ENCODE measurements around the gene KCNC1. TPM values are rescaled to one million over a fixed set of nuclear protein-coding genes. Genes with fewer than 3 reads are reported as not detected.

Gene KCNC1
- total RNA-seq, 1 donor from 2014 or later, result not detected

- intact Hi-C loops (cut with micrococcal nuclease), result no loop called here
Observed at GRCh38 chr11:17816232-17816931, 81.8 kb downstream of the KCNC1 start.

DNA sequence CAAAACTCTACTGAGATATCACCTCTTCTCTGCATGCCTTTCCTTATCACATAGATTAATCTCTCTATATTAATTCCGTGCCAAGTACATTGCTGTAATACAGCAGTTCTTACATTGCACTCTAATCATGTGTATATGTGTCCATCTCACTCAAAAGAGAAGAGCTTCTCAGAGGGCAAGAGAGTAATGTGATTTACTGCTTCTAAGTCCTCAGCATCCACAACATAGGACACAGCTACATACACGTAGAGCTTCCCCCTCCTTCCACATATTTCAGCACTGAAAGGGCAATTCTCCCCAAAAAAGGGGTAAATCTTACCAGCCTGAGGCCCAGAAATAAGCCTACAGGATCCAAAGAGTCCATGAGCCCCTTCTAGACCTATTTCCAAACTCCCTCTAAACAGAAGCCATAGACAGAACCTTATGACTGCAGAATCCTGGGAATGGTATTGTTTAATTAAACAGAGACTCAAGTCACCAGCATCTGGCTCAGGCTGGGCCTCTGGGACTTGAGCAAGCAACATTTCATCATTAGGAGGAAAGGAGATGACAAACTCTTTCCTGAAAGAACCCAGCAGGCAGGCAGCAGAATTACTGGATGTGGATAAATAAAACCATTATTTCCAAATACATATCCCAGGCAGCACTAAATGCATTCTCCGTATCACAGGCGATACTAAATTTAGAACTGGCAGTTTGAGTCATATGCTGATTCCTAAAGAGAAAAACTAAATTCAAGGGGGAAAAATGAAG lies 87.2 kb downstream of the KCNC1 start:
- intact Hi-C loops (cut with micrococcal nuclease), result no loop called here

DNA sequence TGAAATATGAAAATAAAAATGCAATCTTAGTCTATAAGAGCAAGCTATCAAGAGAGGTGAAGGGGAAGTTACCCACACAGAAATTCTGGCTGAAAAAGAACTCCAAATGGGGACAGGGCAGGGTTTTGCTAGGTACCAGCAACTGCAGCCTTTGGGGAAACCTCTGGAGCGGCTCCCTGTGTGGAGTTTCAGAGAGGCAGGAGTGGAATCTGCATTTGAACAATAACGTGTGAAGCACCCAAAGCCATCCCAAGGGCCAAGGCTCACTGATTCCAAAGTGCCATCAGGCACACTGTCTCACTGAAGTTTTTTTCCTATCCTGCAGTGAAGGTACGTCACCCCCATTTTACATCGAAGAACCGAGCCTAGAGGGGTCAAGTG lies 87.8 kb downstream of the KCNC1 start:
- intact Hi-C loops (cut with micrococcal nuclease), result no loop called here

GRCh38 chr11:17827006-17827405 lies 92.4 kb downstream of the KCNC1 start:
- intact Hi-C loops (cut with micrococcal nuclease), result no loop called here

DNA sequence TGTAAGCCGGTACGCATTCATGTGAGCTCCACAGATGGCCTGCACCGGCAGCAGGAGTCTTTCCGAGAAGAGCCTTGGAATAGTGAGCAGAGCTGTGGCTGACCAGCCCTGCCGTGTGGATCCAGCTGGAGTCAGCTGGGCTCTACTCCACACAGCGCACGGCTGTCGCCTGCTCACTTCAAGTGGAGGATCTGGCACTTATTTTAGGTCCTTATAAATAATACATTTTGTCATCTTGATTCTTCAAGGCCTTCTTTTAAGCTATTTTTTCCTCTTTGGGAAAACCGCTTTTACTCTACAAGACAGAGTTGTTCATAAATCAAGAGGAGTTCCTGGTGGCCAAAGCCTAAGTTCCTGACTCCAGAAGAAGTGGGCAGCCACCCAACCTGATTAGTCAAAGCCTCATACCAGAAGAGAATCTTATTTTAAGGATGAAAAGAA lies 93.8 kb downstream of the KCNC1 start:
- intact Hi-C loops (cut with micrococcal nuclease), result no loop called here

DNA sequence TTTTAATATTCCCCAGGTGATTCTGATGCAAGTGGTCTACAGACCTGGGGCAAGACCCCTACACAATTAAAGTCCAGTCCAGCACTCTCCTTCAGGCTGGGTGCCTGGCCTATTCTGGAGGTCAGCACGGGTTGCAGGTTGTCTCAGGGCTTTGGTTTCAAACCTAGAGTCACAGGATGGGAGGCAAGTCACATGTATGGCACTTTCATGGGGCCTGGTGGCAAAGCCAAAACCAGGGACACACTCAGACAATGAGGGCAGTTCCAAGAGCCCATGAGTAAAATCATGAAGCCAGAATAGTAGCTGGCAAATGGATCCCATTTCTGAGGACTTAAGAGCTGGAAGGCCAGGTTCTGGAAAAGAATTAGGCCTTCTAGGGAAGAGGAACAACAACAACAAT lies 96.6 kb downstream of the KCNC1 start:
- intact Hi-C loops (cut with micrococcal nuclease), result no loop called here

- intact Hi-C loops (cut with micrococcal nuclease), result no loop called here
Observed at GRCh38 chr11:17831883-17832282, 97.3 kb downstream of the KCNC1 start.

Other genes starting within 250 kb of the KCNC1 start
- not detected in 2 replicates for gene USH1C, start 190.4 kb upstream of the KCNC1 start, total RNA-seq
- not detected in 2 replicates for gene OTOG, start 187.5 kb upstream of the KCNC1 start, total RNA-seq
- gene MYOD1, start 15.2 kb upstream of the KCNC1 start, total RNA-seq, result not detected in 2 replicates